Stimulated activated CD4-positive, alpha-beta T cell treated with anti-CD3 and anti-CD28 coated beads, Interleukin-15, amount 100 ng/mL, for 1 hour (primary cell): Measurements from ENCODE around the gene UBA1.

Source experiments
- DNase-seq, 2 donors: peaks; one replicate each; pipeline ENCODE4 v3.0.0-alpha.2; 2020; ENCODE audit warnings: low read depth in 1 of 2, low spot score in 1 of 2

UBA1 gene

GRCh38 chrX:47228550-47229270, 35.1 kb downstream of the UBA1 start:
- no peak for DNase-seq

DNA sequence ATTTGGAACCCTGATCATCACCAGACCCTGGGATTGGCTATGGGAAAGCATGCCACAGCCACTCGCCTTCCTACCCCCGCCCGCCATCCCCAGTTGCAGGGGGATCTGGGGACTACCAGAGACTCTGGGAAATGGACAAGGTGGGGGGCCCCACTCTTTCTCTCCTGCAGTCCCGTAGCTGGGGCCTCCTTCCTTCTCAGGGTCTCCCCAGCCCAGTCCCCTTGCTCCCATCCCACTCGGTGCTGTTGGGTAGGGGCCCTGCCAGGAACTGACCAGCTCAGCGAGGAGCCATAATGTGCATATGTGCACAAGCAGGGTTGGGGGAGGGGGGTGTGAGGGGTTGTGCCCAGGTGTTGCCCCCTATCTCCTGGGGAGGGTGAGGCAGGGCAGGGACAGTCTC, 35.8 kb downstream of the UBA1 start:
- DNase-seq: no peak

DNA sequence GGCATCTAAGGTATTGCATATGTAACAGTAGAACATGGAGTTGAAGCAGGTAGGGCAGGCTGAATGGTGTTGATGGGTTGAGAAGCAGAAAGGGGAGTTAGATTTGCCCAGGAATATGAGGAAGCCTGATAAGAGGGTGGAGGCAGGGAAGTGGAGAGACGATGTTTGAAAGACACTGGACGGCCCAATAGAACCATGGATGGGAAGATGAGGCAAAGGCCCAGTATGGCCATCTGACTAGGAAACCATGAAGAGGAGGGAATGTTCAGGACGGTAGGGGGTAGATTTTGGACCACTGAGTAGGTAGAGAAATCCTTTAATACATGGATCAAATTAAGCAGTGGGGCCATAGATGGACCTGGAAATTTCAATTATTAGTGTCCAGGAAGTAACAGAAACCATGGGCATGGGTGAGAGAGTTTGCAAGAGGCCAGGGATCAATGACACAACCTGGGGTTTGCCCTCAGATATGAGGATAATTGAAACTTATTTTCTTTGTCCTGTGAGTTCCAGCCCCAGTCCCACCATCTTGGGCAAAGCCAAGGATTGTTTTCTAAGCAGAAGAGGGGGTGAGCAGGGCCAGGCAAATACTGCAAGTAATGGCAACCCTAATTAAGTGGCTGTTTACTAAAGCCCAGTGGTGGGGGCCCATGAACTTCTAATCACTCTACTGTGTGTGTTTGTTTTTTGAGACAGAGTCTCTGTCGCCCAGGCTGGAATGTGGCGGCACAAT, 36.7 kb downstream of the UBA1 start:
- no peak for DNase-seq

DNA sequence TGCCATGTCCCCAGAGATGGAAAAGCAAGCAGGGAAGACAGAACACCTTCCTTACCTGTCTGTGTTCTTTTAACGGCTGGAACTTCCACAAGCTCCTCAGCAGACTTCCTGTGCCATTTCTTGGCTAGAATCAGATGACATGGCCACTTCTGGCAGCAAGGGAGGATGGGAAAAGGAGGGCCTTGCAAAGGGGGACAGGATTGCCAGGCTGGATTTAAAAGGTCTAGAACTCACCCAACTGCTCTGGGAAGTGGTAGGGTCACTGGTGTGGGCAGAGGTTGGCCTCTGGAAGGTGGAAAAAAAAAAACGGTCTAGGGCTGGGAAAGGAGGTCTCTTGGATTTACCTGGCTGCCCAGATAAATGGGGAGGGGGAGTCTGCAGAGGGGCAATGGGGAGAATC, 37.5 kb downstream of the UBA1 start:
- no peak for DNase-seq

DNA sequence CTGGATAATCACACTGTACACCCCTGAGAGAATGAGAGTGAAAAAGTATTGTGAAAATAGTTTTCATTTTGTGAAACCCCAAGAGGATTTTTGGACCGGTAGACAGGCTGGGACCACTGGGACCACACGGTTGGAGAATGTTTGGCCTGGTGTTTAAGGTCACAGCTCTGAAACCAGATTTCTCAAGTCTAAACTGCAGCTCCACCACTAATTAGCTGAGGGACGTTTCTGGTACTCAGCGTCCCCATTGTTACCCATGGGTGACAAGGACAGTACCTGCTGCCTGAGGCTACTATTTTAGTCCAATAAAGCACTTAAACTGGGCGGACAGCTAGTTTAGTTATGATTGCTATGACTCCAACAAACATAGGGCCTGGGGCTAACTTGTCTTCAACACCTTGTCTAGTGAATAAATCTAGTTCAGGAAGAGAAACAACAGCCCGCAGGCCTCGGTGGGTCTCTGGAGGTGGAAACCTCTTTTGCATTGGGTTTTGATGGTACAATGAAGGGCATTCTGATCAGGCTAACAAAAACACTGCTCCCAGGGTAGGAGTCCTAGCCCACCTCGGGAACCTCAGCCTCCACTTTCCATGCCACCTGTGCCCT, 38.7 kb downstream of the UBA1 start:
- no peak for DNase-seq

- DNase-seq: peak in 1 of 2 donors; percentile 2
Measured at GRCh38 chrX:47232803-47233332, 39.2 kb downstream of the UBA1 start, which contains the start of gene USP11. Gene USP11, plus strand, starts transcription at chrX:47233009. Its CDS starts 35 bp downstream, at chrX:47233044.

- peak; percentile 77 to 85 for DNase-seq
Measured at GRCh38 chrX:47233333-47234113, 39.9 kb downstream of the UBA1 start.

GRCh38 chrX:47234583-47234982, 41.0 kb downstream of the UBA1 start:
- DNase-seq: no peak

GRCh38 chrX:47235691-47236103, 42.1 kb downstream of the UBA1 start:
- no peak for DNase-seq

DNA sequence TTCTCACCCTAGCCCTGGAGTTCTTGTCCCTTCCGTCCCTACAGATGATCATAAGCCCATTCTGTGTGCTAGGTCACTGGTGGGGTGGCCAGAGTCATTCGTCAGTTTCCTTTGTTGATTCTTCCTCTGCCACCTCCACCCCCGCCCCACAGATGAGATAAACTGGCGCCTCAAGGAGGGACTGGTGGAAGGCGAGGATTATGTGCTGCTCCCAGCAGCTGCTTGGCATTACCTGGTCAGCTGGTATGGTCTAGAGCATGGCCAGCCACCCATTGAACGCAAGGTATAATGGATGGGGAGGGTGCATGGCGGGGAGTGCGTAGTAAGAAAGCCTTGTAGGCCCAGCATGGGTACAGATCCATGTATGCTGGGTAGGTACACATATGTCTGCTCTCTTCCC, 45.6 kb downstream of the UBA1 start:
- DNase-seq: no peak

GRCh38 chrX:47239898-47240545, 46.4 kb downstream of the UBA1 start:
- DNase-seq: no peak

GRCh38 chrX:47240619-47241018, 47.0 kb downstream of the UBA1 start:
- DNase-seq: no peak

- DNase-seq: no peak
Measured at GRCh38 chrX:47241201-47242011, 47.8 kb downstream of the UBA1 start.

DNA sequence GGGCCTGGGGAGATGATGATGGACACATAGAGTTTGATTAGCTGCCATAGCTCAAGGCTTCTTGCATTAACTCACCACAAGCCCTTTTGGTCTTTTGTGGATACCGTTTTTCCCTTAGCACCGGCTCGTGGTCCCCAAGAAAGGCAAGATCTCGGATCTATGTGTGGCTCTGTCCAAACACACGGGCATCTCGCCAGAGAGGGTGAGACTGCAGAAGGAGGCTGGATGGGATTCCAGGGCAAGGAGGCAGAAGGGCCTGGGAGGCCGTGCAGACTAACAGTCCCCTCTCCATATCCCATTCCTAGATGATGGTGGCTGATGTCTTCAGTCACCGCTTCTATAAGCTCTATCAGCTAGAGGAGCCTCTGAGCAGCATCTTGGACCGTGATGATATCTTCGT, 48.7 kb downstream of the UBA1 start:
- DNase-seq: no peak

GRCh38 chrX:47243351-47243750, 49.7 kb downstream of the UBA1 start:
- DNase-seq: no peak

DNA sequence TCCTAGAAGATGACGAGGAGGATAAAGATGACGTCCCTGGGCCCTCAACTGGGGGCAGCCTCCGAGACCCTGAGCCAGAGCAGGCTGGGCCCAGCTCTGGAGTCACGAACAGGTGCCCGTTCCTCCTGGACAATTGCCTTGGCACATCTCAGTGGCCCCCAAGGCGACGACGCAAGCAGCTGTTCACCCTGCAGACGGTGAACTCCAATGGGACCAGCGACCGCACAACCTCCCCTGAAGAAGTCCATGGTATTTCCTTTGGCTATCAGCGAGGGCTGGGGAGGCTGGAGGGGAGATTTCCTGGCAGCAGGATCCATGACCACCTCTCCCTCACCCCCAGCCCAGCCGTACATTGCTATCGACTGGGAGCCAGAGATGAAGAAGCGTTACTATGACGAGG, 51.0 kb downstream of the UBA1 start:
- DNase-seq: no peak

GRCh38 chrX:47245156-47245555, 51.5 kb downstream of the UBA1 start:
- no peak for DNase-seq

DNA sequence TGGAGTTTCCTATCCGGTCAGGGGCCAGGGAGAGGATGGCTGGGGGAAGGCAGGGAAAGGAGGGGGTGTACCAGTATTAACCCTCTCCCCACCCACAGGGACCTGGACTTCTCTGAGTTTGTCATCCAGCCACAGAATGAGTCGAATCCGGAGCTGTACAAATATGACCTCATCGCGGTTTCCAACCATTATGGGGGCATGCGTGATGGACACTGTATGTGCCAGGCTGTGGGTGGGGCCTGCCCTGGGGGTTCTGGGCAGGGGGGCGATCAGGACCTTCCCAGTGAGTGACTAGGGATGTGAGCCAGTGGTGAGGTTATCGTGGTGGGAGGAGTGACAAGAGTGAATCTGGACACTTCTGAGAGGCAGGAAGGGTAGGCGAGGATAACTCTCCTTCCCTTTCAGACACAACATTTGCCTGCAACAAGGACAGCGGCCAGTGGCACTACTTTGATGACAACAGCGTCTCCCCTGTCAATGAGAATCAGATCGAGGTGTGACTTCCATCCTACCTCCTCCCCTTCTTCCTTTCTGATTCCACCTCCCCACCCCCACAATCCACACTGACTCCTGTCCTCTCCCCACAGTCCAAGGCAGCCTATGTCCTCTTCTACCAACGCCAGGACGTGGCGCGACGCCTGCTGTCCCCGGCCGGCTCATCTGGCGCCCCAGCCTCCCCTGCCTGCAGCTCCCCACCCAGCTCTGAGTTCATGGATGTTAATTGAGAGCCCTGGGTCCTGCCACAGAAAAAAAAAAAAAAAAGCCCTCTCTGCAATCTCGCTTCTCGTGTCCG, 53.8 kb downstream of the UBA1 start:
- DNase-seq: no peak

- no peak for DNase-seq
Measured at GRCh38 chrX:47247999-47248320, 54.3 kb downstream of the UBA1 start.
